ENCODE measurements around the gene TRIO.

DNA sequence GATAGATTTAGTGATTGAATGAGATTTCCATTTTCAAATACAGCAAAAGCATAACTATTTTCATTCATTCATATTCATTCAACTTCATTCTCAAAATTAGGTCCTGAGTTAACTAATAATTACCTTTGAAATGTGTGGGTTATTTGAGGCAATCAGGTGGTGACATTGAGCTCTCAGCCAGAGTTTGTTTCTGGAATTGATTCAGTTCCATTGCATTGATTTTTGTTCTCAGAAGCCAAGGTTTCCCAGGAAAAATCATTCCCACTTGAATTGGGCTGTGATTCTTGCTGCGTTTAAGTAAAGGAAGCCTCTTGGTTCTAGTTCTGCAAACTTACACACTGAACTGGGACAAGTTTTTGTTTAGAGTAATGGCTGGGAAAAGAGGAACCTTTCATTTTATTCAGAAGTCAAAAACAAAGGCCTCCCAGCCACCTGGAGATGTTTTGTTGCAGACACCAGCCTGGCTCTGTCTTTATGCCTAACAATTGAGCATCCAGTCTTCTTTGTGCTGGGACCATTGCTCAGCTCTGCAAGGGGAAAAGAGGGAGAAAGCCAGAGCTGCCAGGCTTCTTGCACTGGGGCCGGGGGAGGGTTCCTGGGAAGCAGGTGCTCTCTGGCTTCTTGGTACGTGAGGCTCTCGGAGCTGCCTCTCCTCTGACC lies 198.6 kb downstream of the TRIO start:
- TF ChIP-seq CTCF (conservative IDR thresholded peaks at IDR 0.05; ENCODE audit: low read depth, low read length) (no peak), EZH2 (IDR thresholded peaks at IDR 0.05; ENCODE audit: borderline replicate concordance, low read depth, low read length, poor library complexity, severe bottlenecking) (no peak)

All from A673 (cell line).